ENCODE results near the gene BMERB1.
"Not testable (repeated sequence)": the region's sequence is repeated elsewhere in the genome, so short reads cannot be mapped to it uniquely, and the experiment has no call there.

- TF ChIP-seq POLR2A, CTCF, EP300, POLR2AphosphoS5 (IDR thresholded peaks at IDR 0.05): not testable (repeated sequence)
Measured at GRCh38 chr16:15607221-15607699, 172.9 kb downstream of the BMERB1 start.
